ENCODE measurements around the gene PCSK6.

GRCh38 chr15:101510212-101511197 is 21.0 kb upstream of the PCSK6 start:
- TF ChIP-seq TAF1 (IDR thresholded peaks at IDR 0.05; ENCODE audit: low read depth) (no peak), REST (IDR thresholded peaks at IDR 0.05; ENCODE audit: low read depth) (no peak)

All from Ishikawa (cell line).